Left ventricle myocardium superior (tissue), 1 donor: ENCODE measurements around the gene TPGS1. TPM values are rescaled to one million over a fixed set of nuclear protein-coding genes. Genes with fewer than 3 reads are reported as not detected.
"Not testable (repeated sequence)": the region's sequence is repeated elsewhere in the genome, so short reads cannot be mapped to it uniquely, and the experiment has no call there.

Source experiments
- ATAC-seq: fragments of 200-7000 bp; cut with Tn5 transposase; one replicate; pipeline ENCODE4 v1.9.1; 2020; ENCODE audit warnings: mild to moderate bottlenecking, moderate library complexity
- DNase-seq: peaks from one replicate; pipeline ENCODE4 v3.0.0-alpha.2; 2020
- intact Hi-C: fragments of 100-400 bp; cut with micrococcal nuclease; formaldehyde crosslinking; loops from one replicate; pipeline ENCODE4 v1.11.0; 2022
- total RNA-seq: library from RNA; stranded (reverse); fragmentation: NEBNext Ultra II Directional; extraction: Animal tissue kit (Norgen Biotek cat#: 25700); gene quantifications from one replicate; pipeline ENCODE4 v1.2.1, GENCODE V29; 2021
- donor health status: DM: no; HTN: yes; CAD: no; lungs with severe emphysema.

TPGS1 gene
- total RNA-seq, 1 donor from 2014 or later = 10.5 TPM

DNA sequence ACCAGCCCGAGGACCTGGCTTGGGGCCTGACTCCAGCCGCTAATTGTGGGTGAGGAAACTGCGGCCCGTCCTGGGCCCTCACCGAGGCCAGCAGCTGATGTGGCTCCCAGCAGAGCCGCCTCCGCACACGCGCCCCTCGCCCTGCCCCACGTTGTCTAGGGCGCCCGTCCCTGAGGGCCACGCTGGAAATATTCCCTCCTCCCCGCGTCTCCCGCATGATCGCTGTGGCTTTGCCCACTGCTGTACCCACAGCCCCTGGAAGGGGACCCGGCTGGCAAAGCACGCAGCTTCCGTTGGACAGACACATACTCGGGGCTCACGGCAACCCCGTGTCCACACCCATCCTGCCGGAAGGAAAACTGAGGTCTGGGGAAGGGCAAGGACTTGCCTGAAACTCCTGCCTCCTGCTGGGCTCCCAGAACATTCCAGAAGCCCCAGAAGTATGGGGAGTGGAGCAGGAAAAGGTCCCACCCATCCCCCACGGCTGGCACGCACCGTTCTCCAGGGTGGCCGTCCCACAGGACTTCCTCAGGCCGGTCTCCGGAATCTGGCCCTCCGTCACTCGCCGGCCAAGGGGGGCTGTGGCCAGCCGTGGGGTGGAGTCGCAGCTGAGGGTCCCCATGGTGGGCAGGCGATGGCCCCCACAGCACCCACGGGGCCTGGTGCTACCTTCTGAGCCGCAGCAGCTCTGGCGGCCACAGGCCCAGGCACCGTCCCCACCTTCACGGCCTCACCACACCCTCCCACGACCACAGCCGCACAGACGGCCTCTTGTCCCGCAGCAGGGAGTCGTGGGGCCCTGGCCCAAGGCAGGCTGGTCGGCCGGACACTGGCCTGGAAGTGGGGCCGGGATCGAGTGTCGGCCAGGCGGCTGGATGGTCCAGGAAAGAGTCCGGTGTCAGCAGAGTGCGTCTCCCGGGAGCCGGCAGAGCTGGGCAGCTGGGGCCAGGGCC, 32.9 kb upstream of the TPGS1 start:
- ATAC-seq = peak; percentile 66
- DNase-seq = peak; percentile 53
- intact Hi-C loops = no loop called here

GRCh38 chr19:475360-475759, 31.9 kb upstream of the TPGS1 start:
- intact Hi-C loops = no loop called here
- ATAC-seq = no peak
- DNase-seq = no peak

- intact Hi-C loops = no loop called here
Observed at GRCh38 chr19:478236-478903, 28.9 kb upstream of the TPGS1 start.

DNA sequence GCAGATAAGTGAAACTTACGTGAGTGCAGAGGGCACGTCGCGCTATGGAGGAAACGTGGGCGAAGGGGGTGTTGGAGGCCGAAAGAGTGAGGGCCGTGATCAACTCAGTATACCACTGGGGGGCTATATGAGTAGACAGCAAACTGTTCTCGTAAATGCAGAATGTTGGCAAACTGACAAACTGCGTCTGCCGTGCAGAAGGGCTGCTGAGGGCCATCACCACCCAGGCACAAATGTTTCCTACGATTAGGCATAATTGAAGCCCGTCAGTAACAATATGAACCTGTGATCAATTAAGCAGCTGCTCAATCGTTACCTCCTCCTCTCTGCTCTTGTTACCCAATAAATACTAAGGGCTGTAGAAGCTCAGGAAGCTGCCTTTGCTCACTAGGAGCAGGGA, 28.3 kb upstream of the TPGS1 start:
- no peak for DNase-seq
- no peak for ATAC-seq
- intact Hi-C loops = no loop called here

More at GRCh38 chr19:478236-478903, 28.9 kb upstream of the TPGS1 start:
- DNase-seq (no peak), ATAC-seq (no peak)

- intact Hi-C loops = no loop called here
- peak; percentile 97 for ATAC-seq
Observed at GRCh38 chr19:480016-480855, 27.1 kb upstream of the TPGS1 start.

DNA sequence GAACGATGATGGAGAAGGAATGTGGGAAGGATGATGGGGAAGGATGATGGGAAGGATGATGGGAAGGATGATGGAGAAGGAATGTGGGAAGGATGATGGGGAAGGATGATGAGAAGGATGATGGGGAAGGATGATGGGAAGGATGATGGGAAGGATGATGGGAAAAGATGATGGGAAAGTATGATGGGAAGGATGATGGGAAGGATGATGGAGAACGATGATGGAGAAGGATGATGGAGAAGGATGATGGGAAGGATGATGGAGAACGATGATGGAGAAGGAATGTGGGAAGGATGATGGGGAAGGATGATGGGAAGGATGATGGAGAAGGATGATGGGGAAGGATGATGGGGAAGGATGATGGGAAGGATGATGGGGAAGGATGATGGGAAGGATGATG, 26.2 kb upstream of the TPGS1 start:
- ATAC-seq, DNase-seq, intact Hi-C loops: not testable (repeated sequence)

More at GRCh38 chr19:480016-480855, 27.1 kb upstream of the TPGS1 start:
- DNase-seq = peak; percentile 91

DNA sequence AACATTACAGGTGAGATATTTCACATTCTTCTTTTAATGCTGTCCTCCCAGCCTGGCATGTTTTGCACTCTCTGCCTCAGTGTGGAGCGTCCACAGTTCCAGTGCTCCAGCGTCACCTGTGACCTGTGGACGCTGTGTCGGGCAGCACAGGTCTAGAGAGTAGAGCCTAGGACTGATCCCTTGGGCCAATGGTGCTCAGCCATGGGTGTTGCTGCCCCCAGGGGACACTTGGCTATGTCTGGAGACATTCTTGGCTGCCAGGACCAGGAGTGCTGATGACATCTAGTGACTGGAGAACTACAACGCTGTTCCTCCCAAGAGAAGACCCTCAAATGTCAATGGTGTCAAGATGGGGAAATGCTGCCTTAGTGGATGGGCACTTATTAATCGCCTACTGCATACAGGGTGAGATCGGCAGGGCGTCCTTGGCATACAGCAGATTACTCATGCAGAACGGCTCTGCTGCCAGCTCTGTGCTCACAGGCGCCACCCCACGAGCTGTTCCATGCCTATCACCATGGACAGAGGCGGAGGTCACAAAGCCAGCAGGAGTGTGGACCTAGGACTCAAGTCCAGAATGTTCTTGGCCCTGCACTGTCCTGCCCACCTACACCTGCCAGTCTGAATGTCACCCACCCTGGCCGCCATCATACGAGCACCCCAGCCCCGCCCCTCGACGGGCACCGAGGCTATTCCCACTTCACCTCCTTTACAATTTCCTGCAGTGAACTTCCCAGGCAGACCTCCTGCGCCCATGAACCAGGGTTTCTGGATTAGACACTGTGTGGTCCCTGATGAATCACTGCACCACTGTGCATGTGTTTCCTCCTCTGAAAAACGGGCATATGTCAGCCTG, 24.9 kb upstream of the TPGS1 start:
- intact Hi-C loops = no loop called here
- no peak for ATAC-seq
- DNase-seq = no peak

DNA sequence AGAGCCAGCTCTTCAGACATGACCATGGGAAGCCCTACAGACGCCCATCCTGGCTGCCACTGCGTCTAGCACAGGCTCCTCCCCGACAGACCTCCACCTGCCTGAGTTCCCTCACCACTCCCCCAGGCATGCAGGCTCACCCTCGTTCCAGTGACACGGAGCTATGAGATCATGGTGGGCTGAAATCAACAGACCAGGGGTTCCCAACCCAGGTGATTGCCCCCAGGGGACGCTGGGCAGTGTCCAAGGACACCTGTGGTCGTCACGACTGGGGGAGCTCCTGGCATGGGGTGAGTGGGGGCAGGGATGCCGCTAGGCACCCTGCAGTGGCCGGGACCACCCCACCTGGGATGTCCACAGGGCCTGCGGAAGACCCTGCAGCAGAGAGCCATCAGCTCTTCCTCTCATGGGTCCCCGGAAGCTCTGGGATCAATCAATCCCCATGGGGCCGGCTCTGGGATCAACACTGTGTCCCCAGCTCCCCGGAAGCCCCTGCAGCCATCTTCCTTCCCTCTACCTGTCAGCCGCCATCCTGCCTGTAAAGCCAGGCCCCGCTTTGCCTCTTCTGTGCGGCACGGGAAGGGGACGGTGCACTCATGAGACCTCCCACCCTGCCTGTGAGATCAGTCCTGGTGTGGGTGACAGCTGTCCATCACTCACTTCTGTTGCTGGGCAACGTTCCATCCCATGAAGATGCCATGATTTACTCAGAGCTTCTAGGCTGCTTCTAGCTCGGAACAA, 23.8 kb upstream of the TPGS1 start:
- intact Hi-C loops = no loop called here
- DNase-seq (no peak), ATAC-seq (no peak)

DNA sequence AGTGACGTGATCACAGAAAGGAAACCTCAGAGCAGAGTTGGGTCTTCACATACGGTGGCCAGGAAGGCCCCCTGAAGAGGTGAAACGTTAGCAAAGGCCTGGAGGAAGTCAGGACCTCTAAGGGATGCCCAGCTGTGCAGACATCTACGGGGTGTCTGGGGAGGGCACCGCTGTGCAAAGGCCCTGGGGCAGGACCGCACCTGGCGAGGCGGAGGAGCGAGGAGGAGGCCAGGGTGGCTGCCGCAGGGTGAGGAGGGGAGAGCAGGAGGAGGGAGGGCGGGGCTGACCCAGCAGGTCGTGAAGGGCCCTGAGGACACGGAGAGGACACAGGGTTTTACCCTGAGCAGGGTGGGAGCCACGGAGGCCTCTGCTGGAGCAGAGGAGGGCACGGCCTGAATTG, 22.8 kb upstream of the TPGS1 start:
- no peak for ATAC-seq
- no peak for DNase-seq
- intact Hi-C loops = no loop called here

GRCh38 chr19:485077-485476, 22.2 kb upstream of the TPGS1 start:
- DNase-seq (peak; percentile 30), ATAC-seq (no peak)
- intact Hi-C loops = no loop called here

DNA sequence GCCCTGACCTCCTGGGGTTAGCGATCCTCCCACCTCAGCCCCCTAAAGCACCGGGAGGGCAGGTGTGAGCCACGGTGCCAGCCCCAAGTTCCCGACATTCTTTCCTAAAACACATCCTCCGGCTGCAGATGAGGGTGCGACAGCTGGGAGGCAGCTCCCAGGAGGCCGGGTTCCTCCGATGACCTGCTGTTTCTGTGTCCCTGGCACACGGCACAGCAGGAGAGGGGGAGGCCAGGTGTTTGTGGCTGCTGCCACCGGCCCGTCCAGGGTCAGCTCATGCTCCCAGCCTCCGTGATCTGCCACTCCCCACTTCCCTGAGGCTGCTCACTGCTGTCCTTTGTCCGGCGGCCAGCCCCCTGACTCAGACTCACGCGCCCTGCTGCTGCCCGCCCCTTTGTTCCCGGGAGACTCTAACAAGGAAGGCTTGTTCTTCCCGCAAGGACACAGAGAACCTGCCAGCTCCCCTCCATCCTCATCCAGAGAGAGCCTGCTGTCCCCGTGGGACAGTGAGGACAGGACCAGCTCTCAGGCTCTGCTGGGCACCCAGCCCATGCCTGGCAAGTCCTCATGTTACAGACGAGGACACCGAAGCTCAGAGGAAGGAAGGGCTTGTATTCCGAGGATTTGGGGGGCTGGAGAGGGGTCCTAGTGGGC, 21.6 kb upstream of the TPGS1 start:
- DNase-seq (peak; percentile 75), ATAC-seq (peak; percentile 2)
- intact Hi-C loops = no loop called here

- intact Hi-C loops = no loop called here
- DNase-seq = peak; percentile 99
- peak; percentile 96 for ATAC-seq
Observed at GRCh38 chr19:488505-489417, 18.5 kb upstream of the TPGS1 start.

GRCh38 chr19:489418-490196, 17.7 kb upstream of the TPGS1 start:
- peak; percentile 61 for DNase-seq
- peak; percentile 52 for ATAC-seq
- intact Hi-C loops = no loop called here

DNA sequence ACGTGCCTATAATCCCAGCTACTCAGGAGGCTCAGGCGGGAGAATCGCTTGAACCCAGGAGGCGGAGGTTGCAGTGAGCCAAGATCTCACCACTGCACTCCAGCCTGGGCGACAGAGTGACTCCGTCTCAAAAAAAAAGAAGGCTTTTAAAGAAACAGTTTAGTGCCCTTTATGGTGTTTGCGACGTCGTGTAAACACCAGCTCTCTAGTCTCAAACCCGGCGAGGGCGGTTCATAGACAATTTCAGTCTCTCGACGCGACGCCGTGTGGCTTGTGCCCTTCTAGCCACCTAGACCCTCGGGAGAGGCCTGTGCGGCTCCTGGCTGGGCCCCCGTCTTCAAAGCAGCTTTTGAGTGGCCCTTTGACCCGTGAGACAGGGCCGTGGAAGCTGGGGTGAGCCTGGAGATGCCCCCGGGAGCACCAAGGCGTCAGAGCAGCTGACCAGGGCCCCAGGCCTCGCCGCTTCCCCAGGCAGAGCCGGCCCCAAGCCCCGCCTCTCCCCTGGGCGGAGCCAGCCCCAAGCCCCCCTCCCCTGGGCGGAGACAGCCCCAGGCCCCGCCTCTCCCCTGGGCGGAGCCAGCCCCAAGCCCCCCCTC, 16.1 kb upstream of the TPGS1 start:
- ATAC-seq = no peak
- no peak for DNase-seq

DNA sequence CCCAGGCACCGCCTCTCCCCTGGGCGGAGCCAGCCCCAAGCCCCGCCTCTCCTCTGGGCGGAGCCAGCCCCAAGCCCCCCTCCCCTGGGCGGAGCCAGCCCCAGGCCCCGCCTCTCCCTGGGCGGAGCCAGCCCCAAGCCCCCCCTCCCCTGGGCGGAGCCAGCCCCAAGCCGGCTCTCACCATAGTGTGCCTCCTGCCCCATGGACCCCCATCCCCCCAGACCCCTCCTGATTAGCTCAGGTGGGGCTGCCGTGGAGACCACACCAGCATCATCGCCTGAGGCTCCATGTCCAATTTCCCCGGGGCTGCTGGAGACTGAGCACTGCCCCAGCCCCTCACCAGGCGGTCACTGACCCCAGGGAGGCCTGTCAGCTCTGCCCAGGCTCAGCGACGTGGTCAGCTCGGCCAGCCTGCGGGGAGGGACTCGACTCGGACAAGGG, 15.2 kb upstream of the TPGS1 start:
- no peak for ATAC-seq
- DNase-seq = no peak
- intact Hi-C loops = no loop called here

More for the DNA sequence above, 16.1 kb upstream of the TPGS1 start:
- intact Hi-C loops = no loop called here
